ENCODE data around the gene CREB5. TPM values are rescaled to one million over a fixed set of nuclear protein-coding genes. Genes with fewer than 3 reads are reported as not detected.
A peak's percentile ranks its signal among the peaks of the same experiment; 100 is the strongest.

CREB5 gene
- total RNA-seq, 1 experiment from 2014 or later: 1.3 TPM

DNA sequence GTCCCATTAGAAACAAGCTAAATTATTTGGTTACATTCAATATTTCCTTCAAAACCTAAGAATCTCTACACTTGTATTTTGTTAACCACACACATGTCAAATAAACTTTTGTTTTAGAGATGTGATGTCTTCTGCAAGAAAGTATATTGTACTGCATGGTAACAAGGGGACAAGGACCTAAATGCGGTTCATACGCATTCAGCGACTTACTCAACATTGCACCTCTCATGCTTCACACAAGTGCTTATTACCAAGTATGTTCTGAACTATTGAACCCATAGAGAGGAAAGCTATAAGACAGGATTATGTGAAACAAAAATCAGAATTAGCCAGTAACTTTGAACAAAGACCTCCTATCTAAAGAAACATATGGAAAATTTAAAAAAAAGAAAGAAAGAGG, 68.3 kb downstream of the CREB5 start (continued):
- TF ChIP-seq TEAD4 (CRISPR knock-in tag; IDR thresholded peaks at IDR 0.05) (no peak), RELA (CRISPR knock-in tag; IDR thresholded peaks at IDR 0.05; ENCODE audit: borderline replicate concordance) (no peak), ZBTB43 (CRISPR knock-in tag; IDR thresholded peaks at IDR 0.05) (no peak)

DNA sequence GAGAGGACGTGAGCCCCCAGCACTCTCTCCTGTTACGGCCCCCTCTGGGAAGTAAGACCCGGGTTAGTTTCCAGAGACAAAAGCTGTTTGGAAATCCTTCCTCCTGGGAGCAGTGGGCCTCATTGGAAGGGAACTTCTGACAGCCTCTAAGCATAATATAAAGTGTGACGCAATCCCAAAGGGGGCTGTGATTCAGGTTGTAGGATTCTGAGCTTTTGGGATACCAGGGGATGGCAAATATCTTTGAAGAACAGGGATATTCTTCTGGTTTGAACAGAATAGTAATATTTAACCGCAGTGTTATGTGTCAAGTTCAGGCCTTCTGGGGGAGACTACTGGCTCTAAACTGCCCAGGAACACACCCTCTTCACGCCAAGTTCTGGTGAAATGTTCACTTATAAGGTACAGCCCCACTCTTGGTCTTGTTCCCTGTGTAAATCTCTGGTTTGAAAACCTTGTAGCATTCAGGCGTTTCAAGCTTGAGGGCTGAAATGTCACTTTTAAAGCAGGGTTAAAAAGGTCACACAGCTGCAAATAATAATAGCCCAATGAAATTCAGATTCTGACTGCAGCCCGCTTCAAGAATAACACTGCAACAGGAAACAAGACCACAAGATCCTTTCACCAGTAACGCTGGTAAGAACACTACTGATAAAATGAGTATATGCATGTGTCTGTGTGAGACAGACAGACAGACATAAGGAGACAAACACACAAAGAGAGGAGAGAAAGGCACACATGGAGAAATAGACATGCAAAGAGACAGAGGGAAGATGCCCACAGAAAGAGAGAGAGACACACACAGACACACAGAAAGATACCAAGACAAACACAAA, 69.0 kb downstream of the CREB5 start:
- ATAC-seq (peak; percentile 61), DNase-seq (ENCODE audit: low spot score) (no peak)
- Mint-ChIP-seq H3K27me3 (ENCODE audit: low read depth) (no peaks in the 10 kb centered on the region), H3K27ac (peak overlapping the region; percentile 61), H3K4me1 (peaks cover 58% of the 10 kb centered on the region), H3K9me3 (no peaks in the 10 kb centered on the region), H3K36me3 (no peaks in the 10 kb centered on the region), H3K4me3 (no peak overlapping the region)
- CTCF ChIA-PET: interaction anchor here (0.6 kb wide), 1 partner anchor 374 kb away, joined by 4 read pairs; no protein-coding TSS in a partner anchor
- POLR2A ChIA-PET: no interaction called here
- TF ChIP-seq ZMAT4 (CRISPR knock-in tag; IDR thresholded peaks at IDR 0.05) (no peak), PRDM15 (CRISPR knock-in tag; IDR thresholded peaks at IDR 0.05) (no peak), ATF2 (CRISPR knock-in tag; IDR thresholded peaks at IDR 0.05; ENCODE audit: borderline replicate concordance, low read depth) (no peak), ELF4 (CRISPR knock-in tag; IDR thresholded peaks at IDR 0.05; ENCODE audit: low read depth) (no peak), ZNF219 (CRISPR knock-in tag; IDR thresholded peaks at IDR 0.05; ENCODE audit: borderline replicate concordance) (no peak), ZNF121 (CRISPR knock-in tag; IDR thresholded peaks at IDR 0.05) (no peak), OVOL2 (CRISPR knock-in tag; IDR thresholded peaks at IDR 0.05; ENCODE audit: borderline replicate concordance) (no peak), FOXP4 (CRISPR knock-in tag; IDR thresholded peaks at IDR 0.05) (no peak), MYBL2 (CRISPR knock-in tag; IDR thresholded peaks at IDR 0.05) (no peak), ZNF263 (CRISPR knock-in tag; IDR thresholded peaks at IDR 0.05; ENCODE audit: low read depth) (no peak), KAT7 (CRISPR knock-in tag; IDR thresholded peaks at IDR 0.05; ENCODE audit: borderline replicate concordance) (no peak), HMGXB4 (CRISPR knock-in tag; IDR thresholded peaks at IDR 0.05) (no peak)
- TF ChIP-seq, protein P1, sequence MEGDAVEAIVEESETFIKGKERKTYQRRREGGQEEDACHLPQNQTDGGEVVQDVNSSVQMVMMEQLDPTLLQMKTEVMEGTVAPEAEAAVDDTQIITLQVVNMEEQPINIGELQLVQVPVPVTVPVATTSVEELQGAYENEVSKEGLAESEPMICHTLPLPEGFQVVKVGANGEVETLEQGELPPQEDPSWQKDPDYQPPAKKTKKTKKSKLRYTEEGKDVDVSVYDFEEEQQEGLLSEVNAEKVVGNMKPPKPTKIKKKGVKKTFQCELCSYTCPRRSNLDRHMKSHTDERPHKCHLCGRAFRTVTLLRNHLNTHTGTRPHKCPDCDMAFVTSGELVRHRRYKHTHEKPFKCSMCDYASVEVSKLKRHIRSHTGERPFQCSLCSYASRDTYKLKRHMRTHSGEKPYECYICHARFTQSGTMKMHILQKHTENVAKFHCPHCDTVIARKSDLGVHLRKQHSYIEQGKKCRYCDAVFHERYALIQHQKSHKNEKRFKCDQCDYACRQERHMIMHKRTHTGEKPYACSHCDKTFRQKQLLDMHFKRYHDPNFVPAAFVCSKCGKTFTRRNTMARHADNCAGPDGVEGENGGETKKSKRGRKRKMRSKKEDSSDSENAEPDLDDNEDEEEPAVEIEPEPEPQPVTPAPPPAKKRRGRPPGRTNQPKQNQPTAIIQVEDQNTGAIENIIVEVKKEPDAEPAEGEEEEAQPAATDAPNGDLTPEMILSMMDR (IDR thresholded peaks at IDR 0.05): no peak
- TF ChIP-seq, protein P2, sequence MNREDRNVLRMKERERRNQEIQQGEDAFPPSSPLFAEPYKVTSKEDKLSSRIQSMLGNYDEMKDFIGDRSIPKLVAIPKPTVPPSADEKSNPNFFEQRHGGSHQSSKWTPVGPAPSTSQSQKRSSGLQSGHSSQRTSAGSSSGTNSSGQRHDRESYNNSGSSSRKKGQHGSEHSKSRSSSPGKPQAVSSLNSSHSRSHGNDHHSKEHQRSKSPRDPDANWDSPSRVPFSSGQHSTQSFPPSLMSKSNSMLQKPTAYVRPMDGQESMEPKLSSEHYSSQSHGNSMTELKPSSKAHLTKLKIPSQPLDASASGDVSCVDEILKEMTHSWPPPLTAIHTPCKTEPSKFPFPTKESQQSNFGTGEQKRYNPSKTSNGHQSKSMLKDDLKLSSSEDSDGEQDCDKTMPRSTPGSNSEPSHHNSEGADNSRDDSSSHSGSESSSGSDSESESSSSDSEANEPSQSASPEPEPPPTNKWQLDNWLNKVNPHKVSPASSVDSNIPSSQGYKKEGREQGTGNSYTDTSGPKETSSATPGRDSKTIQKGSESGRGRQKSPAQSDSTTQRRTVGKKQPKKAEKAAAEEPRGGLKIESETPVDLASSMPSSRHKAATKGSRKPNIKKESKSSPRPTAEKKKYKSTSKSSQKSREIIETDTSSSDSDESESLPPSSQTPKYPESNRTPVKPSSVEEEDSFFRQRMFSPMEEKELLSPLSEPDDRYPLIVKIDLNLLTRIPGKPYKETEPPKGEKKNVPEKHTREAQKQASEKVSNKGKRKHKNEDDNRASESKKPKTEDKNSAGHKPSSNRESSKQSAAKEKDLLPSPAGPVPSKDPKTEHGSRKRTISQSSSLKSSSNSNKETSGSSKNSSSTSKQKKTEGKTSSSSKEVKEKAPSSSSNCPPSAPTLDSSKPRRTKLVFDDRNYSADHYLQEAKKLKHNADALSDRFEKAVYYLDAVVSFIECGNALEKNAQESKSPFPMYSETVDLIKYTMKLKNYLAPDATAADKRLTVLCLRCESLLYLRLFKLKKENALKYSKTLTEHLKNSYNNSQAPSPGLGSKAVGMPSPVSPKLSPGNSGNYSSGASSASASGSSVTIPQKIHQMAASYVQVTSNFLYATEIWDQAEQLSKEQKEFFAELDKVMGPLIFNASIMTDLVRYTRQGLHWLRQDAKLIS (CRISPR knock-in tag; IDR thresholded peaks at IDR 0.05; ENCODE audit: borderline replicate concordance): no peak
